HG02571 (cell line): Measurements from ENCODE around the gene DUSP2.

Experiments used
- ATAC-seq: cut with Tn5 transposase; IDR thresholded peaks from one replicate; pipeline ENCODE4 v1.9.1; 2021; ENCODE audit warnings: mild to moderate bottlenecking, moderate library complexity; ENCODE audit not compliant: unreplicated experiment

Gene DUSP2

GRCh38 chr2:96135171-96135570 lies 10.1 kb downstream of the DUSP2 start:
- ATAC-seq = no peak

DNA sequence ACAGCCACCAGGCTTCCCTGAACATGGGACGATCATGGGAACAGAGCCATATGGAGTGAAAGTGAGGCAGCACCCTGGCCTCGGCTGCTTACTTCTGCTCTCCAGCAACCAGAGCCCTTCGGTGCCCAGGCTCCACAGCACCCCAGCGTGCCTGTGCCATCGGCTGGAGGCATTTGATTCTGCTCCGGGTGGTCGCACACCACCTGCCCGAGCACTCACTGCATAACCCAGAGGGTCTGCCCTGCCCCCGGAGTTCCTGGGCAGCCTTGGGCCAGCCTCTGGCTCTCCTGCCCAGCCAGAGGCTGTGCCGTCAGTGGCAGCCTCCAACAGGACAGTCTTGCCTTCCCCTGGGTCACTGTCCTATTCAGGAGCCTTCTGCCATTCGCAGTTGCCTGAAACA lies 10.8 kb downstream of the DUSP2 start:
- no peak for ATAC-seq

DNA sequence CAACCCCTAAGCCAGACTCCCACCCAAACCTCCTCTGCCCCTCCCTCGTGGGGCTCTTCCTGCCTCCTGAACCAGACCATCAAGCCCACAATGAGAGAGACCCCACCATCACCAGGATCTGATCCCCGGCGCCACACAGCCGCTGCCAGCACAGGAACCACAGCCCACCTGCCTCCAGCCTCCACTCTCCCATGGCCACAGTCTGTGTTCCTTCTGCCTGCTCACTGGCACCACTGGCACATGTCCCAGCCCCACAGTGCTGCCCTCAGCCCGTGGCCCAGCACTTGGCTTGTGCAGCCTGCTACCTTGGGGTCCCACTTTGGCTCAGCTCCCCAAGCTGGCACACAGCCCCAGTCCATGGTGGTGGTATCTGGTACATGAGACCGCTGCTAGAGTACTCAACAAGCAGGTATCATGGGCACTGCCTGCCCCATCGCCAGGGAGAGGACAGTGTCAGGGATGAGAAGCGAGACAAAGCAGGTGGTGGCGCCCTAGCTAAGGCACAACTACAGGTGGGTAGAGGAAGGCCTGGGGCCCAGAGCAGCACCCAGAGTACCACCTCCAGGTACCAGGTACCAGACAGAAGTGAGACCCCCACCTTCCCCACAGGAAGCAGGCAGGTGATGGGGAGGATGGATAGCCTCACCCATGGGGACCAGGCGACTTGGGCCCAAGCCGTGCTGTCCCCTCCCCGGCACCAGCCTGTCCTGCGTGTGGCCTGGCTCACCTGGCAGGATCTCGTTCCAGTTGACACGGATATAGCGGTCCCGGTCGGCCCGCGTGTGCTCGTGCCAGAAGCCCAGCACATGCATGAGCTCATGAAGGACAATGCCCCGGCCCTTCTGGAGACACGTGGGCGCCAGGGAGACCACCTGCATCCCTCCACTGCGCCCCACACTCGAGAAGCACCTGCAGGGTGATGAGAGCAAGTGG lies 13.2 kb downstream of the DUSP2 start:
- no peak for ATAC-seq

- no peak for ATAC-seq
Observed at GRCh38 chr2:96131152-96131812, 14.0 kb downstream of the DUSP2 start.

- ATAC-seq = no peak
Observed at GRCh38 chr2:96130483-96130882, 14.8 kb downstream of the DUSP2 start.

GRCh38 chr2:96129528-96130120 lies 15.6 kb downstream of the DUSP2 start:
- no peak for ATAC-seq

- no peak for ATAC-seq
Observed at GRCh38 chr2:96128456-96128855, 16.8 kb downstream of the DUSP2 start.

DNA sequence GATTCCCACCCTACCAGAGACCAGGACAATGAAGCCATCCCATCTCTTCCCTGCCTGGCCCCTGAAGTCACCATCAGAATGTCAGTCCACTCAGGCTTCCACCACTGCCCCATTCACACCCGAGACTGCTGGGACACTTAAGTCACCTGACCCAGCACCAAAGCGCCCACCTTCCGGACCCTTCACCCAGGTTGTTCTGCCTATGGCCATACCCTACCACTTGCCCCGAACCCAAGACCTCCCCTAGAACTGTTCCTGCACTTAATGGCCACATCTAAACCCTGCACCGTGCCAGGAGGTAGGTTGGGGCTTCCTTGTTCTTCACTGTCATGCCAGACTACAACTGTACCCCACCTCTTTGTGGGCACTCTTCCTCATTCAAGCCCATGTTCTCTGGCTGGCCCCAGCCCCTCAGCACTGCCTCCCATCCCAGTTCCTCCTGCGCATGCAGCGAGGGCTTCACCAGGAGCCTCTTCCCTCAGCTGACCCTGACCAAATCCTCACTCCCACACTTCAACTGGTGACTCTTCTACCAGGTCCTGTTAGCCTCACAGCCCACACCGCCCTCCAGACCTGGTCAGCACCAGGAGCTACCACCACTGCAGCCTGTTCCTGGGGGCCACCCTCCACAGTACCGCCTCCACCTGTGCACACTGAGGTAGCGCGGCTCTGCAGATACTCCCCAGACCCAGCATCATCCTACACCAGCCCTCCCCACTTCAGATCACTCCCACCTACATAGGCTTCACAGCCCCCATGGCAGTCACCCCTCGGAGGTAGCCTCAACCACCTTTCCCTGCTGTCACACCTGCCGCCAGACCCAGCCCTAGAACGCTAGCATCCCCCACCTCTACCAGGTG lies 20.6 kb downstream of the DUSP2 start:
- ATAC-seq = no peak

DNA sequence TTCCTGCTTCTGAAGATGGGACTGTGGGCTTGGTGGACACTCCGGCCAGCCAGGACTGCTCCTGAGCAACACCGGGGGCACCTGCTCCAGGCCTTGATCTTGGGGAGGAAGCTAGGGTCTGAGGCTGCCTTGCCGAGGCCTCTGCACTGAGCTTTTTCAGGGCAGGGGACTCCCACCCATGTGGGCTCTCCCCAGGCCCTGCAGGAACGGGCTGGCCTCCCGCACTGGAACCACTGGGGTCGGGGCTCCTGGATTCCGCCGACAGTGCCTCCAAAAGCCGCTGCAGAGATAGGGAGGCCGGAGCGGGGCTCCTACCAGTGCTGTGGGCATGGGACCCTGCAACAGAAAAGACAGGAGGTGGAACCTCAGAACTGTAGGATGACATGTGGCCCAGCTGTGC lies 21.3 kb downstream of the DUSP2 start:
- ATAC-seq = no peak

DNA sequence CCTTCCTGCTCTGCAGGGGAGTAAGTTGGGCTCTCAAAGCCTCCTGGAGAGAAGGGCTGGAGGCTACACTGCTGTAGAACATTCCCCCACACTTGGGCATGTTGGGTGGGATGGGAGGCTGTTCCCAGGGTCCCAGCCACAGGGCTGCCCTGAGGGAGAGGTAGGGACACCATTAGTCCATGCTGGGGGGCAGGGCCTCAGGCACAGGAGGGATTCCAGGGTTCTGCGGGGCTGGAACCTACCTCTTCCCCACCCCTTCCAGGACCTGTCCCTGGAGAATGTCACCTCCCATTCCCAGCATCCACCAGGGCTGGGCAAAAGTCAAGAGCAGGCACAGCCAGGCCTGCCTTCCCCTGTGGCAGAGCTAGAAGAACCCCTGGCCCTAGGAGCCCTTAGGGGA lies 21.9 kb downstream of the DUSP2 start:
- no peak for ATAC-seq

- ATAC-seq = no peak
Observed at GRCh38 chr2:96122391-96122790, 22.8 kb downstream of the DUSP2 start.

DNA sequence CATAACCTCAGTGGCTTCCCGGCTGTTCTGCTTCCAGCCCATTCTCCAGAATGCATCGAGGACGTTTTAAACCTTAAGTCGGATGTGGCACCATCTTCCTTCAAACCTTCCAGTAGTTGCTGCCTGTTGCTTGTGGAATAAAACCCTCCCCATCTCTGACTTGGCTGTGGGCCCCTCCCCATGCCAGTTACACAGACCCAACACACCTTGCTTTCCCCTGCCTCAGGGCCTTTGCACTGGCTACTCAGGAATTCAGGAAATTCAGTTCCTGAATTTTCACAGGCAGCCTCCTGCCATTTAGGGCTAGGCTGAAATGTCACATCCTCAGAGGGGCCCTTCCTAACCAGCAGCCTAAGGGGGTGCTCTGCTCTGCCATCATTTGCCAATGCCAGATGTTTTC lies 23.8 kb downstream of the DUSP2 start:
- no peak for ATAC-seq

DNA sequence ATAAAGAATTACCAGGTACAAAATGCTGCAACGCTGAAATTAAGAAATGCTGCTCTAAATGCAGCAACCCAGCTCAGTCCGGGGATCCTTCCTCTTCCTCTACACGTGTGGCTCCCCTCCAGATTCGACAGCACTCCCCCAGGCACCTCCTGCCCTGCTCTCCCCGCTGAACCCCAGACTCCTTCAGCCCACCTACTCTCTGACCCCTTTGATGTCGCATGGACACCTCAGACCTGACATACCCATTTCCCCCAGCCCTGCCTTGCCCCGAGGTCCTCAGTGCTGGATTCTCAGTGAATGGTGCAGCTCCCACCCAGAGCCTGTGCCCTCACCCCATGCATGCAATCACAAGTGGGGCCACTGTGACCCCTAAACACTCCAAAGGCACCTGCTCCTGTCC lies 24.2 kb downstream of the DUSP2 start:
- ATAC-seq = no peak

DNA sequence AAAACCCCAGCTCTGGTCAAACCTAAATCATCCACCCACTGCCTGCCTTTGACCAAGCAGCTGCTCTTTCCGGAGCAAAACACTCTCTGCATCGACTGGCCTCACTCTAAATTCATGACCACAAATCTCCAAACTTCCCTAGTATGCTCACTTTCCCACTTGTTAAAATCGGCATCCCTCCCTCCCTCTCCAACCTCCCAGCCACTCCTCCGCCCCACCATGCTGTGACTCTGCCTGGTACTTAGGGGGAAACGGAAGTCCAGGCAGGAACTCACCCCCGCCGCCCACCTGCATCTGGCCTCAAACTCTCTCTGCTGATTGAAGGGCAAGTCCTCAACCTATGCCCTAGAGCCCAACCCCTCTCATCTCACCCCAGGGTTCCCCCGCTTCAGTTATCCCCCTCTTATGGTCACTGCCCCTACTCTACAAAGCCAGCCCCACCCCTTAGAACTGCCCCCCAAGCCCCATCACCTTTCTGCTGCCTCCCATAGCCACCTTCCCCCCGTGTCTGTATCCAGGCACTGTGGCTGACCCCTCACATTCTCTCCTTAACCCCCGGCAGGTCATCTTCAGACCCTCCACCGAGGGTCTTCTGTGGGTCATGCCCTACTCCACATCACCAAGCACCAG lies 25.0 kb downstream of the DUSP2 start:
- no peak for ATAC-seq

- ATAC-seq = no peak
Observed at GRCh38 chr2:96119389-96119751, 25.9 kb downstream of the DUSP2 start.

DNA sequence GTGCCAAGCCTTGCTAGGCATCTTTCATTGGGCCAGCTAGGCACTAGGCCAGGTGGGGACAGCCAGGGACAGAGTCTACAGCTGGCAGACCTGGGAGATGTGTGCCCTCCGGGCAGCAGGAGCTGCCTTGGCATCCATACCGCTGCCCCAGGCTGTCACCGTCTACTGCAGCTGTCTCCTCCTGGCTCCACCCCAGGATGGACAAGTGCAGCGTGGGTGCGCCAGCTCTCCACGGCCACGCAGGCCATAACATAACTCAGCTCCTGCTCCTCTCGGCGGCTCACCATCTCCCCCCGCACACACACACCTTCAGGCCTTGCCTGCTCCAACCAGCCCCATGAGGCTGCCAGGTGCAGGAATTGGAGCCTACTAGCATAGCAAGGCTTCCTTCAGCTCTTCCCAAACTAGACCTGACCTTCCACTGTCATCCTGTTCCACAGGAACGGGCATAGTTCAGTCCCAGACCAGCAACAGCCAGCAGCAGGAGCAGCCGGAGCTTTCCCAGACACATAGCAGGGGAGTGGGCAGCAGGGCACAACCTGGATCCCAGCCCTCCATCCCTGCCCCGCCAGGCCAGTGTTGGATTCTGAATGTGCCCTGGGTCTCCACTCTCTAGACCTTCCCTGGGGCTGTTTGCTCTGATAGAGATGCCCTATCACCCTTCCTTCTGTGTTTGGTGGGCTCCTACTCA lies 26.4 kb downstream of the DUSP2 start:
- ATAC-seq = no peak

DNA sequence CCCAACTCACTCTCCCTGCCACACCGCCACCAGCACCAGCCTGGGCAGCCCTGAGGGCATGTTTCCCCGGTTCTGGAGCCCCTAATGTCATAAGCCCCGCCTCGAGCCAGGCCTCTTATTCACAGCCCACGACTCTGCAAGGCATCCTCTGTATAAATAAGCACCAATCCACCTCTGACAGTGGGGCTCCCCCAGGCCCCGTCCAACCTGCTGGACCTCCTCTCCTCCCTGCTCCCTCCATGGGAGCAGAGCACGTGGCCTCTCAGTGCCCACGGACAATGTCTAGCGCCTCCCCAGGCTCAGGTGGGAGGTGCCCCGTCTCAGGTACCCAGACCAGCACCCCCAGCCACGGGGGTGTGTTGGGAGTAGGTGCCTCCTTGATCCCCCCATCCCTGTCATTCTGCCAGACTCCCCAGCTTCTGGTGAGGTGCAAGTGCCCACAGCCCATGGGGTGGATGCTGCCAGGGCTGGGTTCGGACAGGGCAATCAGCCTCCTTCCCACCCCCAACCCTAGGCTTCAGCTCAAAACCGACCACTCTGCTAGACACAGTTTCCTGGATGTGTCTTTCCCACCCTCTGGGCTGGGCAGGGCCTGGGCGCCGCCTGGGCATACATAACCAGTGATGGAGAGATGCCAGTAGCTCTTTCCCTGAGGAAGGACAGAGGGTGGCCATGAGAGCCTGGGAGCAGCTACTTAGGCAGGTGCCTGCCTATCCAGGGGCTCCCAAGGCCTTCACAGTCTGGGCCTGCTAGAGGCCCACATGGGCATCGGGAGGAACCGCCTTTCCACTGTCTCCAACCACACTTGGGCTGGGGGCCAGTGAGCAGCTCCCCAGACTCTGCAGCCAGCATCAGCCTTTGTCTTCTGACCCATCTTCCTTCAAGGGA lies 27.3 kb downstream of the DUSP2 start:
- no peak for ATAC-seq

GRCh38 chr2:96116879-96117533 lies 28.2 kb downstream of the DUSP2 start:
- ATAC-seq = peak; percentile 62
